Ascending aorta (tissue), 2 donors: ENCODE measurements around the gene IL17RA. TPM values are rescaled to one million over a fixed set of nuclear protein-coding genes. Genes with fewer than 3 reads are reported as not detected.
A peak's percentile ranks its signal among the peaks of the same experiment; 100 is the strongest.

ENCODE experiments used
- DNase-seq, 2 donors: peaks; one replicate each; pipeline ENCODE4 v3.0.0-alpha.2; 2019; ENCODE audit warnings: low spot score in 2 of 2
- H3K27ac ChIP-seq, 2 donors: fragments of 200-600 bp; sonication (generic); one replicate each; pipeline ENCODE4 v1.5.1; 2016 to 2017; ENCODE audit warnings: mild to moderate bottlenecking in 1 of 2
- H3K27me3 ChIP-seq: fragments of 200-600 bp; sonication (generic); one replicate; pipeline ENCODE4 v1.5.1; 2017
- H3K36me3 ChIP-seq, 2 donors: fragments of 200-600 bp; sonication (generic); one replicate each; pipeline ENCODE4 v1.5.1; 2016
- H3K4me1 ChIP-seq, 2 donors: fragments of 200-600 bp; sonication (generic); one replicate each; pipeline ENCODE4 v1.5.1; 2016 to 2017; ENCODE audit warnings: mild to moderate bottlenecking in 1 of 2
- H3K4me3 ChIP-seq, 2 donors: fragments of 200-600 bp; sonication (generic); one replicate each; pipeline ENCODE4 v1.5.1; 2016 to 2017; ENCODE audit warnings: mild to moderate bottlenecking in 1 of 2
- H3K9me3 ChIP-seq, 2 donors: fragments of 200-600 bp; sonication (generic); one replicate each; pipeline ENCODE4 v1.5.1; 2016
- intact Hi-C: fragments of 100-400 bp; cut with DNase I; formaldehyde crosslinking; loops from one replicate; pipeline ENCODE4 v1.15.1; 2023
- total RNA-seq: library from RNA; depleted of rRNA; stranded (reverse); fragments of >200 nt; gene quantifications from one replicate; pipeline ENCODE4 v1.1.0, GENCODE V29; 2016
- TF ChIP-seq, protein P1 (sequence below), 3 experiments: fragments of 200-600 bp in 2 of 3; fragments of 450-650 bp in 1 of 3; sonication (generic) in 2 of 3; IDR thresholded peaks; one replicate each; pipeline ENCODE4 v1.5.1; 2016 to 2019; ENCODE audit warnings: antibody characterized with exemption in 3 of 3, mild to moderate bottlenecking in 1 of 3, moderate library complexity in 1 of 3

The IL17RA gene
- total RNA-seq, 1 donor from 2014 or later = 84.1 TPM

DNA sequence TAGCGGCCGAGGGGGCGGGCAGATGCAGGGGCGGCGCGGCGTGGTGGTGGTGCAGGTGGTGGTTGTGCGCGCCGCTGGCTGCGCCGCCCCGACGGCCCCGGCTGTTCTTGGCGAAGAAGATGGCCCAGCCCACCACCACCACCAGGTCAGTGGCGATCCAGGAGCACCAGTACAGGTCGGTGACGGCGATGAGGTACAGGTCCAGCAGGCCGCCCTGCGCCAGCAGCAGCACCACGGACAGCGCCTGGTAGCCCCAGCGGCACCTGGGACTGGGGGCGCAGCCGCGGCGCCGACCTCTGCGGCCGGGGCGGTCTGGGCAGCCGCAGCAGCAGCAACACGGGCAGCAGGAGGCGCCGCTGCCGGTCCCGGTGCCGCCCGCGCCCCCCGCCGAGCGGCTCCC is 35.5 kb downstream of the IL17RA start:
- H3K27me3 ChIP-seq = peaks cover 6% of the 10 kb centered on the region
- no peaks in the 10 kb centered on the region for H3K9me3 ChIP-seq
- intact Hi-C loops = loop anchor here (5.0 kb wide), 1 partner anchor 52 kb away; no protein-coding TSS in a partner anchor
- peaks cover 3 to 6% of the 10 kb centered on the region in 2 donors for H3K4me1 ChIP-seq
- peak overlapping the region; percentile 49 to 67 for H3K4me3 ChIP-seq
- DNase-seq = no peak
- no peak overlapping the region for H3K27ac ChIP-seq
- TF ChIP-seq, protein P1, sequence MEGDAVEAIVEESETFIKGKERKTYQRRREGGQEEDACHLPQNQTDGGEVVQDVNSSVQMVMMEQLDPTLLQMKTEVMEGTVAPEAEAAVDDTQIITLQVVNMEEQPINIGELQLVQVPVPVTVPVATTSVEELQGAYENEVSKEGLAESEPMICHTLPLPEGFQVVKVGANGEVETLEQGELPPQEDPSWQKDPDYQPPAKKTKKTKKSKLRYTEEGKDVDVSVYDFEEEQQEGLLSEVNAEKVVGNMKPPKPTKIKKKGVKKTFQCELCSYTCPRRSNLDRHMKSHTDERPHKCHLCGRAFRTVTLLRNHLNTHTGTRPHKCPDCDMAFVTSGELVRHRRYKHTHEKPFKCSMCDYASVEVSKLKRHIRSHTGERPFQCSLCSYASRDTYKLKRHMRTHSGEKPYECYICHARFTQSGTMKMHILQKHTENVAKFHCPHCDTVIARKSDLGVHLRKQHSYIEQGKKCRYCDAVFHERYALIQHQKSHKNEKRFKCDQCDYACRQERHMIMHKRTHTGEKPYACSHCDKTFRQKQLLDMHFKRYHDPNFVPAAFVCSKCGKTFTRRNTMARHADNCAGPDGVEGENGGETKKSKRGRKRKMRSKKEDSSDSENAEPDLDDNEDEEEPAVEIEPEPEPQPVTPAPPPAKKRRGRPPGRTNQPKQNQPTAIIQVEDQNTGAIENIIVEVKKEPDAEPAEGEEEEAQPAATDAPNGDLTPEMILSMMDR (IDR thresholded peaks at IDR 0.05) = no peak
- H3K36me3 ChIP-seq = no peaks in the 10 kb centered on the region

DNA sequence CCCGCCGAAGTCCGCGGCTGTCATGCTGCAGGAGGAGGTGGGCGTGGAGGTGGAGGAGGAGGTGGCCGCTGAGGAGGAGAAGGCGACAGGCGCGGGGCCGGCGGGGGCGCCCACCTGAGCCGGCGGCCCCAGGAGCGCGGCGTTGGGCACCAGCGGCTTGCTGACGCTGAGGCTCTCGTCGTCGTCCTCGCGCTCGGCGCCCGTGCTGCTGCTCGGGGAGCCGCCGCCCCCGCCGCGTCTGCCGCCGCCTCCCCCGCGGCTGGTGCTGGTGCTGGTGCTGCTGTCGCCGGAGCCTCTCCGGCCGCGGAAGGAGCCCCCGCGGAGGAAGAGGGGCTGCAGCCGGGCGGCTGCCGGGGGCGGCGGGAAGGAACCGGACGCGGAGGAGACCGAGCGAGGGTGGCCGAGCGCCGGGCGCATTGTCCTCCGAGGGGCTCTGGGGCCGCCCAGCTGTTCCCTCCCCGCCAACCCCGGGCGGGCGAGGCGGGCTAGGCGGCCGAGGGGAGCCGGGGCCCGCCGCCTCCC is 36.0 kb downstream of the IL17RA start:
- DNase-seq = no peak
- TF ChIP-seq, protein P1 (IDR thresholded peaks at IDR 0.05) = no peak
- intact Hi-C loops = loop anchor here (5.0 kb wide), 1 partner anchor 52 kb away; no protein-coding TSS in a partner anchor
- Histone ChIP-seq H3K36me3 (no peaks in the 10 kb centered on the region), H3K4me1 (peaks cover 3 to 6% of the 10 kb centered on the region in 2 donors), H3K27me3 (peaks cover 6% of the 10 kb centered on the region), H3K27ac (no peak overlapping the region), H3K4me3 (peak overlapping the region; percentile 49 to 67), H3K9me3 (no peaks in the 10 kb centered on the region)

DNA sequence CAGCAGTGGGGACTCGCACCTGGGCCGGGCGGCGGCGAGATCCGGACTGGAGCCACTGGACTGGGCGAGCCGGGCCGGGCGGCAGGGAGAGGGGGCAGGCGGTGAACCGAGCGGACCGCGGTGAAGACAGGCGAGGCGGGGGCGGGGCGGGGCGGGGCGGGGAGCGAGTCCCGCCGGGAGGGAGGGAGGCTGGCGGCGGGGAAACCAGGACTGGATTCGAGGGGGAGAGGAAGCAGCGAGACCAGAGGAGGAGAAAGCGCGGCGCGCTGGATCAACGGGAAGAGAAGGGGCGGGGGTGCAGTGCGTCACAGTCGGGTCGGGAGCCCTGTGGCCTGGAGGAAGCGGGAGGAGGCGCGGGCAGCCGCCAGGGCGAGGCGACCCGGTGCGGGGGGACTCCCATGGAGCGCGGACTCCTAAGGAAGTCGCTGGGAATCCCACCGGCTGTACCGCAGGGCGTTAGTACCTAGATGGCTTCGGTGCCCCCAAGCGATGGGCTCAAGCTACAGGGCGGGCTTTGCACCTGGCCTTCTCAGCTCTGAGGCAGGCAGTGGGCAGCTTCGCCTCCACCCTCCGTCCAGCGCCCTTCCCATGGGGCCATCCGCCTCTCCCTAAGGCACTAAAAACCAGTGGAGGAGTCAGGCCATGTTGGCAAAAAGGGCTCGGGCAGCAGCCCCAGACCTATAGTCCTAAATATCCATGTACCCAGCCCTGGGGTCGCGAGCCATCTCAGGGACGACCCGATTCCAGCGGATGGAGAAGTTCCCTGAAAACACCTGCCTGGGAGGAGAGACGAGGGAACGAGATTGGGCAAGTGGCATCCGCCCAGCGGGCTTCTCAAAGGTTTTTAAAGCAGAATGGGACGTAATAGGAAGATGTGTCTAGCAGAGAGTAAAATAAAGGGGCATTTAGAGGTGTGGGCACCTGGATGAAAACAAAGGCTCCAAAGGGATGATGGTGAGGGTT is 36.7 kb downstream of the IL17RA start, which contains the start of gene TMEM121B:
Gene TMEM121B (minus strand): TSS at position 128 of the 963 bp plus-strand sequence. CDS start 233 bp downstream, outside the sequence.
- H3K36me3 ChIP-seq = no peaks in the 10 kb centered on the region
- TF ChIP-seq, protein P1 (IDR thresholded peaks at IDR 0.05) = no peak

DNA sequence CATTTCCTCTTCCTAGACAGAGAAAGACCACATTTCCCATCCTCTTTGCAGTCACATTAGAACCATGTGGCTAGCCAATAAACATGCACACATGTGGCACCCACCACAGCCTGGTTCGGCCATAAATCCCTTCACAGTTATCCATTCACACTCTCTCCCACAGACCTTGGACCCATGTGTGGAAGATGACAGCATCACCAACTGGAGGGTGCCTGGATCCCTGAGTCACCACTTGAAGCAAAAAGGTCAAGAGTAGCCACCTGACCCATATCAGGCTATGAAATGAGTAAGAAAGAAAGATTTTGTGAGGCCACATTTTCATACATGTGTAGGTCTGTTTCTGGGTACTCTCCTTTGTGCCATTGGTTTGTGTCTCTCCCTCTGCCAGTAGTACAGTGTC is 45.4 kb downstream of the IL17RA start:
- H3K9me3 ChIP-seq = no peaks in the 10 kb centered on the region
- no peak overlapping the region for H3K27ac ChIP-seq
- no peaks in the 10 kb centered on the region for H3K36me3 ChIP-seq
- no peaks in the 10 kb centered on the region for H3K4me1 ChIP-seq
- H3K4me3 ChIP-seq = no peak overlapping the region
- no peak for DNase-seq
- H3K27me3 ChIP-seq = no peaks in the 10 kb centered on the region
- intact Hi-C loops = no loop called here
- TF ChIP-seq, protein P1 (IDR thresholded peaks at IDR 0.05) = no peak

More for the DNA sequence above, 36.7 kb downstream of the IL17RA start, which contains the start of gene TMEM121B:
- intact Hi-C loops = loop anchor here (5.0 kb wide), 1 partner anchor 51 kb away; no protein-coding TSS in a partner anchor
- peak in 1 of 2 donors; percentile 74 for DNase-seq
- Histone ChIP-seq H3K4me1 (peaks cover 3 to 6% of the 10 kb centered on the region in 2 donors), H3K9me3 (no peaks in the 10 kb centered on the region), H3K4me3 (peak within 1 kb of the TSS; percentile 49 to 67), H3K27ac (no peak within 1 kb of the TSS), H3K27me3 (peaks cover 6% of the 10 kb centered on the region)

DNA sequence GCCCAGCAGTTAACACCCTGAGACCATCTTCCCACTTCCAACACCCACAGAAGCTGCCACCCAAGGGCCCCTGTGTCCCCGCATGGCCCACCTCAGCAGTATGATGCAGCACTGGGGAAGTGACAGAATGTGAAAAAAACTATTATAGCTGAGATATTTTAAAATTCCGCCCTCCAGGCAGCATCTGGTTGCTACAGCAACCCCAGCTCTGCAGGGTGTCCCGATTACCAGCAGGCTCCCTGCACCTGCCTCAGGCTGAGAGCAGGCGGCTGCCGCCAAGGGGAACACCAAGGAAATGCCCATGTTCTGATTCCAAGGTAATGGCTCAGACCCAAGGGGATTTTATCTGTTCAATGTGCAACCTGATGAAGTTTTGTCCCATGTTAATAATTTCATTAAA is 46.9 kb downstream of the IL17RA start:
- intact Hi-C loops = no loop called here
- H3K9me3 ChIP-seq = no peaks in the 10 kb centered on the region

More for the DNA sequence above, 46.9 kb downstream of the IL17RA start:
- peaks cover 0 to 6% of the 10 kb centered on the region in 2 donors for H3K36me3 ChIP-seq
- H3K27me3 ChIP-seq = no peaks in the 10 kb centered on the region
- no peak overlapping the region for H3K27ac ChIP-seq
- H3K4me1 ChIP-seq = no peaks in the 10 kb centered on the region
- no peak overlapping the region for H3K4me3 ChIP-seq
- TF ChIP-seq, protein P1 (IDR thresholded peaks at IDR 0.05) = no peak
- DNase-seq = no peak
